ENCODE data around the gene FNDC3B.

FNDC3B gene

GRCh38 chr3:172388412-172389078 is 349.2 kb downstream of the FNDC3B start:
- DNase-seq, result no peak

- no peak for DNase-seq
Observed at GRCh38 chr3:172390792-172391191, 351.4 kb downstream of the FNDC3B start.

GRCh38 chr3:172391592-172392302 is 352.4 kb downstream of the FNDC3B start:
- no peak for DNase-seq

- no peak for DNase-seq
Observed at GRCh38 chr3:172394692-172395091, 355.3 kb downstream of the FNDC3B start.

GRCh38 chr3:172396400-172396799 is 357.0 kb downstream of the FNDC3B start:
- DNase-seq, result no peak

GRCh38 chr3:172397716-172398405 is 358.5 kb downstream of the FNDC3B start:
- DNase-seq, result no peak

GRCh38 chr3:172398484-172398883 is 359.1 kb downstream of the FNDC3B start:
- no peak for DNase-seq

GRCh38 chr3:172402090-172402489 is 362.7 kb downstream of the FNDC3B start:
- no peak for DNase-seq

GRCh38 chr3:172402892-172403643 is 363.7 kb downstream of the FNDC3B start:
- no peak for DNase-seq

GRCh38 chr3:172404237-172404962 is 365.0 kb downstream of the FNDC3B start:
- no peak for DNase-seq

- no peak for DNase-seq
Observed at GRCh38 chr3:172405914-172406313, 366.5 kb downstream of the FNDC3B start.

- DNase-seq, result no peak
Observed at GRCh38 chr3:172407872-172408271, 368.5 kb downstream of the FNDC3B start.

- no peak for DNase-seq
Observed at GRCh38 chr3:172410702-172411477, 371.5 kb downstream of the FNDC3B start.

- DNase-seq, result no peak
Observed at GRCh38 chr3:172411478-172411947, 372.1 kb downstream of the FNDC3B start.

- no peak for DNase-seq
Observed at GRCh38 chr3:172415323-172415722, 375.9 kb downstream of the FNDC3B start.

- no peak for DNase-seq
Observed at GRCh38 chr3:172437713-172438112, 398.3 kb downstream of the FNDC3B start.

GRCh38 chr3:172438186-172438585 is 398.8 kb downstream of the FNDC3B start:
- DNase-seq, result no peak

GRCh38 chr3:172441581-172441980 is 402.2 kb downstream of the FNDC3B start:
- no peak for DNase-seq

GRCh38 chr3:172442606-172443005 is 403.2 kb downstream of the FNDC3B start:
- DNase-seq, result no peak

GRCh38 chr3:172444821-172445220 is 405.4 kb downstream of the FNDC3B start:
- no peak for DNase-seq

- no peak for DNase-seq
Observed at GRCh38 chr3:172446198-172446597, 406.8 kb downstream of the FNDC3B start.

All from CD4-positive, alpha-beta T cell treated with Interleukin-15 for 1 hour (primary cell).